ENCODE results near the gene WDR38.
A peak's percentile ranks its signal among the peaks of the same experiment; 100 is the strongest.
"Not testable (repeated sequence)": the region's sequence is repeated elsewhere in the genome, so short reads cannot be mapped to it uniquely, and the experiment has no call there.

WDR38 gene

DNA sequence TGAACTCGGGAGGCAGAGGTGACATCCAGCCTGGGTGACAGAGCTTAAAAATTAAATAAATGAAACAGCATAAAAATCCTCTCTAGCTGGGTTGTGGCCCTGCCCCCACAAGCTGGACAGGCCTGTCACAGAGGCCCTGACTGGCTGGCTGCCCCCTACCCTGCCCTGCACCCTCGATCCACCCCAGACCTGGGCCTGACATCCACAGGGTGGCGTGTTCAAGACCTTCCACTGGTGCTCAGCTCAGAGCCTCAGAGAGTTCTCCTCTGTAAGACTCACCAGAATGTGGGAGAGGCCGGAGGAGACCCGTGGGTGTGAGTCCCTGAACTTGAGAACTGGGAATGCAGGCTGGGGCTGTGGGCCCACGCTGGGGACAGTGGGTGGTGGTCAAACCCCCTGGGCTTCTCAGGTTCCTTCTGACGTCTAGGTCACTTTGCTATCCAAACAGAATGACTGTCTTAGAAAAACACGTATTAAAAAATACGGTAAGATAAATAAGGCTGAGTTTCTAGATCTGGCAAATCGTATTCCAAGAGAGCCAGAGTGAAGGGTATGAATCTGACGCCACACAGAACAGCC is 9.7 kb upstream of the WDR38 start:
- Histone ChIP-seq H3K27me3 (peaks cover 0 to 12% of the 10 kb centered on the region in 2 donors), H3K36me3 (no peaks in the 10 kb centered on the region), H3K4me1 (no peaks in the 10 kb centered on the region), H3K4me3 (no peak overlapping the region), H3K9me3 (no peaks in the 10 kb centered on the region), H3K27ac (no peak overlapping the region)
- DNase-seq: no peak
- TF ChIP-seq CTCF (IDR thresholded peaks at IDR 0.05): no peak
- intact Hi-C loops (cut with DNase I; ENCODE audit: low total_unique reads): no loop called here

DNA sequence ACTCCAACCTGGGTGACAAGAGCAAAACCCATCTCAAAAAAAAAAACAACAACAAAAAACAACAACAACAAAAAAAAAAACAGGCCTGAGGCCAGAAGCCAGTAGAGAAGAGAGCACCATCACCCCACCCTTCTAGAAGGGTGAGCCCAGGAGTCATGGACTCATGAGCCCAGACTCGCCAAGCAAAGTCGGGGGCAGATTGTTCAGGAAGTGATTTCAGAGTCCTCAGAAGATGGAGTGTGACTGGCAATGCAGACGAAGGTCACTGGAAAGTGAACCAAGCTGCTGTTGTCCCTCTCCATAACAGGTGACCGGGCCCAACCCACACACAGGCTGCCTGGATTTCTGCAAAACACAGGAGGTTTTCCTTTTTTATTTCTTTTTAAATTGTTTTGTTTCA is 9.0 kb upstream of the WDR38 start:
- Histone ChIP-seq H3K36me3 (no peaks in the 10 kb centered on the region), H3K27me3 (peaks cover 0 to 12% of the 10 kb centered on the region in 2 donors), H3K9me3 (no peaks in the 10 kb centered on the region), H3K4me1 (no peaks in the 10 kb centered on the region), H3K27ac (no peak overlapping the region), H3K4me3 (no peak overlapping the region)
- no peak for TF ChIP-seq CTCF (IDR thresholded peaks at IDR 0.05)
- intact Hi-C loops (cut with DNase I; ENCODE audit: low total_unique reads): no loop called here
- no peak for DNase-seq

DNA sequence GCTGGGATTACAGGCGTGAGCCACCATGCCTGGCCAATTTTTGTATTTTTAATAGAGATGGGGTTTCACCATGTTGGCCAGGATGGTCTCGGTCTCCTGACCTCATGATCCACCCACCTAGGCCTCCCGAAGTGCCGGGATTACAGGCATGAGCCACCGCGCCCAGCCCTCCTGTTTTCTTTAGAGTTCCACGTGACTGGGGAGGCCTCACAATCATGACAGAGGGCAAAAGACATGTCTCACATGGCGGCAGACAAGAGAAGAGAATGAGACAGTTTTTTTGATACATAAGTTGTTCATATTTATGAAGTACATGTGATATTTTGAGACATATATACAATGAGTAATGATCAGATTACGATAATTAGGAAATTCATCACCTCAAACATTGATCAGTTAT is 6.8 kb upstream of the WDR38 start:
- H3K4me1 ChIP-seq; H3K36me3 ChIP-seq; DNase-seq; H3K4me3 ChIP-seq; intact Hi-C loops (cut with DNase I; ENCODE audit: low total_unique reads); H3K9me3 ChIP-seq; H3K27ac ChIP-seq; H3K27me3 ChIP-seq: not testable (repeated sequence)

DNA sequence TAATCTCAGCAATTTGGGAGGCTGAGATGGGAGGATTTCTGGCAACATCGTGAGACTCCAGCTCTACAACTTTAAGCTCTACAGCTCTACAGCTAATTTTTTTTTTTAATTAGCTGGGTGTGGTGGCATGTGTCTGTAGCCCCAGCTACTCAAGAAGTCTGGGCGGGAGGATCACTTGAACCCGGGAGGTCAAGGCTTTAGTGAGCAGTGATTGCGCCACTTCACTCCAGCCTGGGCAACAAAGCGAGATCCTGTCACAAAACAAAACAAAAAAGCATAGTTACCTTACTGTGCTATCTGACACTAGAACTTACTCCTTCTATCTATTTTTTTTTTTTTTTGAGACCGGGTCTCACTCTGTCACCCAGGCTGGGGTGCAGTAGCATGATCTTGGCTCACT is 6.3 kb upstream of the WDR38 start:
- Histone ChIP-seq H3K36me3 (no peaks in the 10 kb centered on the region), H3K27me3 (peaks cover 0 to 4% of the 10 kb centered on the region in 2 donors), H3K4me3 (no peak overlapping the region), H3K4me1 (peaks cover 0 to 5% (median 2%) of the 10 kb centered on the region in 4 donors), H3K27ac (no peak overlapping the region), H3K9me3 (no peaks in the 10 kb centered on the region)
- no peak for TF ChIP-seq CTCF (IDR thresholded peaks at IDR 0.05)
- DNase-seq: no peak
- intact Hi-C loops (cut with DNase I; ENCODE audit: low total_unique reads): no loop called here

- no peak overlapping the region for H3K27ac ChIP-seq
- H3K27me3 ChIP-seq: peaks cover 0 to 4% of the 10 kb centered on the region in 2 donors
- H3K4me1 ChIP-seq: peaks cover 0 to 20% (median 15%) of the 10 kb centered on the region in 4 donors
- H3K36me3 ChIP-seq: no peaks in the 10 kb centered on the region
- no peak overlapping the region for H3K4me3 ChIP-seq
- DNase-seq: no peak
- H3K9me3 ChIP-seq: no peaks in the 10 kb centered on the region
- intact Hi-C loops (cut with DNase I; ENCODE audit: low total_unique reads): no loop called here
- TF ChIP-seq CTCF (IDR thresholded peaks at IDR 0.05): no peak
Measured at GRCh38 chr9:124849801-124850200, 3.5 kb upstream of the WDR38 start.

DNA sequence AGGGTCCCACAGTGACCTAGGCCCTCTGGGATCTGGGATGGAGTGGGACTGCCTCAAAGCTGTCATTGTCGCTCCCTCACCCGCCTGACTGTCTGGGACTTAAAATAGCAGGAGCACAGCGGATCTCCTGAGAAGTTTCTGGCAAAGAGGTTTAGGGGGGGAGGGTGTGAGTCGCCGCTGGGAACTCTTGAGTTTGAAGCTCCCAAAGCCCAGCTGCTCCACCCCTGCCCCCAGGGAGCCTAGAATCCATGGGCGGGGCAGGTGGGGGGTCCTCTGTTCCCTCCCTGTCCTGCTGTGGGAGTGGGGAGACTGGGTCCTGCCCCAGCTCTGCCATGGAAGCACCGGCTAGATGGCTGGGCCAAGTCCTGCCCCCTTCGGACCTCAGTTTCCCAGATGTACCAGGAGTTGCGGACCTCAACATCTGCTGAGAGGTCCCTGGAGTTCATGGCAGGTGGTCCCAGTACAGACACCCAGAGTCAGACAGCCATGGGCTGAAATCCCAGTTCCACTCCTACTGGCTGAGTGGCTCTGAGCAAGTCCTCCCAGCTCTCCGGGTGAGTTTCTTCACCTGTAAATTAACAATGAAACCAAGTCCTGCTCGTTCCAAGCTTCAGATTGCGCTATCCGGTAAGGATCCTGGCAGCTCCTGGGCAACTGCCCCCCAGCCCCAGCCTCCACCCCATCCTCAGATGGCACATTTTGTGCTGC is 985 bp upstream of the WDR38 start:
- intact Hi-C loops (cut with DNase I; ENCODE audit: low total_unique reads): loop anchor here (2.0 kb wide), 1 partner anchor 79 kb away; no protein-coding TSS in a partner anchor
- DNase-seq: no peak
- H3K36me3 ChIP-seq: peaks cover 3 to 15% (median 3%) of the 10 kb centered on the region in 3 donors

More for the DNA sequence above, 985 bp upstream of the WDR38 start:
- peak overlapping the region; percentile 41 to 51 for H3K4me3 ChIP-seq
- peak overlapping the region; percentile 38 to 66 for H3K27ac ChIP-seq
- peaks cover 0 to 20% (median 15%) of the 10 kb centered on the region in 4 donors for H3K4me1 ChIP-seq
- TF ChIP-seq CTCF (IDR thresholded peaks at IDR 0.05): no peak
- no peaks in the 10 kb centered on the region for H3K27me3 ChIP-seq
- no peaks in the 10 kb centered on the region for H3K9me3 ChIP-seq

Data from tibial artery (tissue), 4 donors.